ENCODE results near the gene SYNPR. TPM values are rescaled to one million over a fixed set of nuclear protein-coding genes. Genes with fewer than 3 reads are reported as not detected.

The SYNPR gene
- polyA plus RNA-seq, 1 donor from 2014 or later, result 2.0 TPM

DNA sequence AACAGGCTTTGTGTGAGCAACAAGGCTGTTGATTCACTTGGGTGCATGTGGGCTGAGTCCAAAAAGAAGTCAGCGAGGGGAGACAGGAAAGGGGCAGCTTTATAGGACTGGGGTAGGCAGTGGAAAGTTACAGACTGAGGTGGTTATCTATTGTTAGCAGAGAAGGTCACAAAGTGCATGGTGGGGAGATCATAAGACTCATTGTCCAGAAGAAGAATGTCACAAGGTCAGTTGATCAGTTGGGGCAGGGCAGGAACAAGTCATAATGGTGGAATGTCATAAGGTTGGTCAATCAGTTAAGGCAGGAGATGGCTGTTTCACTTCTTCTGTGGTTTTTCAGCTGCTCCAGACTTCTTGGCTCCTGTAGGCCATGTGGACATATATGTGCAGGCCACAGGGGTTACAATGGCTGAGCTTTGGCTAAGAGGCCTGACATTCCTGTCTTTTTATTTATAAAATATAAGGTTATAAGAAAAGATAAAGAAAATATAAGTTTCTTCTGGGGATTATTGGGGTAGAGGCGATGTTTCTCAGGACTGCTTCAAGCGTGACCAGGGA is 304.9 kb downstream of the SYNPR start:
- no peaks in the 10 kb centered on the region for H3K9me2 ChIP-seq (ENCODE audit: insufficient read depth, low read length)
- H3K36me3 ChIP-seq (ENCODE audit: insufficient read depth, low read length), result no peaks in the 10 kb centered on the region
- H3K79me2 ChIP-seq (replicated peaks; ENCODE audit: insufficient read depth, low read length), result no peaks in the 10 kb centered on the region
- no peak overlapping the region for H2AFZ ChIP-seq (ENCODE audit: low read depth, low read length)
- no peaks in the 10 kb centered on the region for H4K20me1 ChIP-seq (ENCODE audit: insufficient read depth)
- H3K9me3 ChIP-seq (ENCODE audit: low read length), result no peaks in the 10 kb centered on the region
- H3K4me3 ChIP-seq (ENCODE audit: low read length), result no peak overlapping the region
- H3K27ac ChIP-seq (ENCODE audit: low read length), result no peak overlapping the region
- H3K4me2 ChIP-seq (ENCODE audit: low read length), result no peak overlapping the region
- H3K27me3 ChIP-seq (ENCODE audit: insufficient read depth, low read depth, low read length), result no peaks in the 10 kb centered on the region
- H3F3A ChIP-seq (ENCODE audit: insufficient read depth, low read length, poor library complexity, severe bottlenecking), result no peaks in the 10 kb centered on the region
- TF ChIP-seq RAD21 (conservative IDR thresholded peaks at IDR 0.05), result no peak
- no peak for TF ChIP-seq EZH2 (IDR thresholded peaks at IDR 0.05; ENCODE audit: borderline replicate concordance, insufficient read depth, low read length, poor library complexity, severe bottlenecking)
- TF ChIP-seq EP300 (conservative IDR thresholded peaks at IDR 0.05; ENCODE audit: poor library complexity, severe bottlenecking), result no peak
- no peak for TF ChIP-seq SMC3 (conservative IDR thresholded peaks at IDR 0.05; ENCODE audit: poor library complexity)
- no peak overlapping the region for H3K9ac ChIP-seq (ENCODE audit: low read length)

DNA sequence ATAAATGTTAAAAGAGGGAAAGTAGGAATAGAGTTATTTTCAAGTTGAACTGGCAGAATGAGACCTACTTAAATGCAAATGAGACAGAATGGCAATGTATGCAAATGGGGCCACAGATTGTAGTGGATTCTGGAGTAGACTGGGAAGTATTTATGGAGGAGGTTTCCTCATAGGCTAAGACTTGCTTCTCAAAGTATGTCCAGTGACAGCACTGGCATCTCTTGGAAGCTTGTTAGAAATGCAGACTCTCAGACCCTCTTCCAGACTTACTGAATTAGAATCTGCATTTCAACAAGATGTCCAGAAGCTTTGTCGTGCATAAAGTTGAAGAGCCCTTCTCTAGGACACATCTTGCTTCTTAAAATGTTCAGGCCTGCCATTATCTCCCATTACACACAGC is 306.6 kb downstream of the SYNPR start:
- Histone ChIP-seq H3K27ac (ENCODE audit: low read length) (peak overlapping the region; percentile 69), H3K9ac (ENCODE audit: low read length) (no peak overlapping the region), H3K27me3 (ENCODE audit: insufficient read depth, low read depth, low read length) (no peaks in the 10 kb centered on the region), H3F3A (ENCODE audit: insufficient read depth, low read length, poor library complexity, severe bottlenecking) (no peaks in the 10 kb centered on the region), H3K36me3 (ENCODE audit: insufficient read depth, low read length) (no peaks in the 10 kb centered on the region), H3K4me2 (ENCODE audit: low read length) (no peak overlapping the region), H3K79me2 (replicated peaks; ENCODE audit: insufficient read depth, low read length) (no peaks in the 10 kb centered on the region), H3K9me2 (ENCODE audit: insufficient read depth, low read length) (no peaks in the 10 kb centered on the region), H4K20me1 (ENCODE audit: insufficient read depth) (no peaks in the 10 kb centered on the region), H2AFZ (ENCODE audit: low read depth, low read length) (no peak overlapping the region), H3K9me3 (ENCODE audit: low read length) (peaks cover 7% of the 10 kb centered on the region), H3K4me3 (ENCODE audit: low read length) (no peak overlapping the region)
- TF ChIP-seq EP300 (conservative IDR thresholded peaks at IDR 0.05; ENCODE audit: poor library complexity, severe bottlenecking) (no peak), POLR2AphosphoS5 (IDR thresholded peaks at IDR 0.05) (no peak), TAF1 (IDR thresholded peaks at IDR 0.05; ENCODE audit: low read depth) (no peak), MXI1 (conservative IDR thresholded peaks at IDR 0.05; ENCODE audit: poor library complexity, severe bottlenecking) (no peak)
- TF ChIP-seq, protein P1, sequence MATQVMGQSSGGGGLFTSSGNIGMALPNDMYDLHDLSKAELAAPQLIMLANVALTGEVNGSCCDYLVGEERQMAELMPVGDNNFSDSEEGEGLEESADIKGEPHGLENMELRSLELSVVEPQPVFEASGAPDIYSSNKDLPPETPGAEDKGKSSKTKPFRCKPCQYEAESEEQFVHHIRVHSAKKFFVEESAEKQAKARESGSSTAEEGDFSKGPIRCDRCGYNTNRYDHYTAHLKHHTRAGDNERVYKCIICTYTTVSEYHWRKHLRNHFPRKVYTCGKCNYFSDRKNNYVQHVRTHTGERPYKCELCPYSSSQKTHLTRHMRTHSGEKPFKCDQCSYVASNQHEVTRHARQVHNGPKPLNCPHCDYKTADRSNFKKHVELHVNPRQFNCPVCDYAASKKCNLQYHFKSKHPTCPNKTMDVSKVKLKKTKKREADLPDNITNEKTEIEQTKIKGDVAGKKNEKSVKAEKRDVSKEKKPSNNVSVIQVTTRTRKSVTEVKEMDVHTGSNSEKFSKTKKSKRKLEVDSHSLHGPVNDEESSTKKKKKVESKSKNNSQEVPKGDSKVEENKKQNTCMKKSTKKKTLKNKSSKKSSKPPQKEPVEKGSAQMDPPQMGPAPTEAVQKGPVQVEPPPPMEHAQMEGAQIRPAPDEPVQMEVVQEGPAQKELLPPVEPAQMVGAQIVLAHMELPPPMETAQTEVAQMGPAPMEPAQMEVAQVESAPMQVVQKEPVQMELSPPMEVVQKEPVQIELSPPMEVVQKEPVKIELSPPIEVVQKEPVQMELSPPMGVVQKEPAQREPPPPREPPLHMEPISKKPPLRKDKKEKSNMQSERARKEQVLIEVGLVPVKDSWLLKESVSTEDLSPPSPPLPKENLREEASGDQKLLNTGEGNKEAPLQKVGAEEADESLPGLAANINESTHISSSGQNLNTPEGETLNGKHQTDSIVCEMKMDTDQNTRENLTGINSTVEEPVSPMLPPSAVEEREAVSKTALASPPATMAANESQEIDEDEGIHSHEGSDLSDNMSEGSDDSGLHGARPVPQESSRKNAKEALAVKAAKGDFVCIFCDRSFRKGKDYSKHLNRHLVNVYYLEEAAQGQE (IDR thresholded peaks at IDR 0.05; ENCODE audit: borderline replicate concordance), result no peak

DNA sequence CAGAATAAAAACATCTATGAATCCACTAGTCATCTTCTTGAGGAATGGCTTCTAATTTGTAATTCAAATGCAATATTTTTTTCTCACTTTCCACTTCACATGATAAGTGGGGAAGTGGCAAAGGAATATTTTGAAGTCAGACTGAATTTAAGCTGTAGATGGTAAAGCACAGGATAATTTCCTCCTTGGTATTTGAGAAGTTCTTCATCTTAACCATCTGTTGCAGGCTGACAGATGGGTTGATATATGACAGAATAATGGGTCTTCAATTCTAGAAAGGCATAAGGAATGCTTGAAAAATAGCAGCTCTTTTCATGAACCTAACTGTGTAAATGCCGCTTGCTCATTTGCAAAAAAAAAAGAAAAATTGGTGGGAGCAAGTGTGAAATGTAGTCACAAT is 307.8 kb downstream of the SYNPR start:
- Histone ChIP-seq H3K36me3 (ENCODE audit: insufficient read depth, low read length) (no peaks in the 10 kb centered on the region), H3K4me3 (ENCODE audit: low read length) (no peak overlapping the region), H3K9ac (ENCODE audit: low read length) (no peak overlapping the region), H3K27ac (ENCODE audit: low read length) (peak overlapping the region; percentile 69), H3K4me2 (ENCODE audit: low read length) (no peak overlapping the region), H2AFZ (ENCODE audit: low read depth, low read length) (no peak overlapping the region), H3K79me2 (replicated peaks; ENCODE audit: insufficient read depth, low read length) (no peaks in the 10 kb centered on the region), H3K27me3 (ENCODE audit: insufficient read depth, low read depth, low read length) (no peaks in the 10 kb centered on the region), H3K9me3 (ENCODE audit: low read length) (peaks cover 7% of the 10 kb centered on the region), H3F3A (ENCODE audit: insufficient read depth, low read length, poor library complexity, severe bottlenecking) (no peaks in the 10 kb centered on the region), H3K9me2 (ENCODE audit: insufficient read depth, low read length) (no peaks in the 10 kb centered on the region), H4K20me1 (ENCODE audit: insufficient read depth) (no peaks in the 10 kb centered on the region)
- TF ChIP-seq SMC3 (conservative IDR thresholded peaks at IDR 0.05; ENCODE audit: poor library complexity), result peak; percentile 22
- TF ChIP-seq MXI1 (conservative IDR thresholded peaks at IDR 0.05; ENCODE audit: poor library complexity, severe bottlenecking), result no peak
- no peak for TF ChIP-seq TAF1 (IDR thresholded peaks at IDR 0.05; ENCODE audit: low read depth)
- no peak for TF ChIP-seq EZH2 (IDR thresholded peaks at IDR 0.05; ENCODE audit: borderline replicate concordance, insufficient read depth, low read length, poor library complexity, severe bottlenecking)
- TF ChIP-seq, protein P2, sequence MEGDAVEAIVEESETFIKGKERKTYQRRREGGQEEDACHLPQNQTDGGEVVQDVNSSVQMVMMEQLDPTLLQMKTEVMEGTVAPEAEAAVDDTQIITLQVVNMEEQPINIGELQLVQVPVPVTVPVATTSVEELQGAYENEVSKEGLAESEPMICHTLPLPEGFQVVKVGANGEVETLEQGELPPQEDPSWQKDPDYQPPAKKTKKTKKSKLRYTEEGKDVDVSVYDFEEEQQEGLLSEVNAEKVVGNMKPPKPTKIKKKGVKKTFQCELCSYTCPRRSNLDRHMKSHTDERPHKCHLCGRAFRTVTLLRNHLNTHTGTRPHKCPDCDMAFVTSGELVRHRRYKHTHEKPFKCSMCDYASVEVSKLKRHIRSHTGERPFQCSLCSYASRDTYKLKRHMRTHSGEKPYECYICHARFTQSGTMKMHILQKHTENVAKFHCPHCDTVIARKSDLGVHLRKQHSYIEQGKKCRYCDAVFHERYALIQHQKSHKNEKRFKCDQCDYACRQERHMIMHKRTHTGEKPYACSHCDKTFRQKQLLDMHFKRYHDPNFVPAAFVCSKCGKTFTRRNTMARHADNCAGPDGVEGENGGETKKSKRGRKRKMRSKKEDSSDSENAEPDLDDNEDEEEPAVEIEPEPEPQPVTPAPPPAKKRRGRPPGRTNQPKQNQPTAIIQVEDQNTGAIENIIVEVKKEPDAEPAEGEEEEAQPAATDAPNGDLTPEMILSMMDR (IDR thresholded peaks at IDR 0.05; ENCODE audit: poor library complexity, severe bottlenecking), result no peak
- TF ChIP-seq RAD21 (conservative IDR thresholded peaks at IDR 0.05), result peak; percentile 25
- TF ChIP-seq EP300 (conservative IDR thresholded peaks at IDR 0.05; ENCODE audit: poor library complexity, severe bottlenecking), result peak; percentile 93
- TF ChIP-seq POLR2AphosphoS5 (IDR thresholded peaks at IDR 0.05), result peak; percentile 54
- TF ChIP-seq, protein P1 (IDR thresholded peaks at IDR 0.05; ENCODE audit: borderline replicate concordance), result peak; percentile 93
